Umbilical cord (tissue), 2 donors: ENCODE measurements around the gene SYNE3. TPM values are rescaled to one million over a fixed set of nuclear protein-coding genes. Genes with fewer than 3 reads are reported as not detected.
A peak's percentile ranks its signal among the peaks of the same experiment; 100 is the strongest.

ENCODE experiments used
- DNase-seq: peaks from one replicate; pipeline ENCODE4 v3.0.0-alpha.2; 2015; ENCODE audit warnings: low spot score
- total RNA-seq: library from RNA; depleted of rRNA; stranded (reverse); fragments of >200 nt; gene quantifications from one replicate; pipeline ENCODE4 v1.2.3, GENCODE V29; 2014; ENCODE audit warnings: low replicate concordance; ENCODE audit not compliant: insufficient read depth

Gene SYNE3
- total RNA-seq, 1 donor from 2014 or later = 17.1 TPM

DNA sequence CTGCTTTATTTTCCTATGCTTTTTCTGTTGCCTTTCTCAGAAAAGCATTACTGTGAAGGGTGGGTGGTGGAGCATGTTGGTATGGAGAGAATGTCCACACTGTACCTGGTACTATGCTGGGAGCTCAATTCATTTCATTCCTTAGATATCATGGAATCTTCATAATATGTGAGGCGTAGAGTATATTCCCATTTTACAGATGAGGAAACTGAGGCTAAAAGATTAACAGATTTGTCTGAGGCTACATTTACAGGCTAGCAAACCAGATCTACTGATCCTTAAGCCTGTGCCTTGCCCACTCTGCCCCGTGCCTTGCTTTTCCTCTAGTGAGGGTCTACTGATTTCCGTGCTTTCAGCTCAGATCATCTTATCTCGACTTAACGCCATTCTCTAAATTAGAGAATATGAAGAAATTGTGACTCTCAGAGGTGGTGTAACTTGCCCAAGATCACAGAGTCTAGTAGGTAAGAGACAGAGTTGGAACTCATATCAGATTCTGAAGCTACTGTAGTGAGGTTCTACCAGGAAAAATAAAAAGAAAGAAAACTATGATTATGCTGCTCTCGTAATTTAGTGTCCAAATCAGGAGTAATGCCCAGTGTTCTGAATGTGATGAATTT is 23.9 kb upstream of the SYNE3 start:
- no peak for DNase-seq

DNA sequence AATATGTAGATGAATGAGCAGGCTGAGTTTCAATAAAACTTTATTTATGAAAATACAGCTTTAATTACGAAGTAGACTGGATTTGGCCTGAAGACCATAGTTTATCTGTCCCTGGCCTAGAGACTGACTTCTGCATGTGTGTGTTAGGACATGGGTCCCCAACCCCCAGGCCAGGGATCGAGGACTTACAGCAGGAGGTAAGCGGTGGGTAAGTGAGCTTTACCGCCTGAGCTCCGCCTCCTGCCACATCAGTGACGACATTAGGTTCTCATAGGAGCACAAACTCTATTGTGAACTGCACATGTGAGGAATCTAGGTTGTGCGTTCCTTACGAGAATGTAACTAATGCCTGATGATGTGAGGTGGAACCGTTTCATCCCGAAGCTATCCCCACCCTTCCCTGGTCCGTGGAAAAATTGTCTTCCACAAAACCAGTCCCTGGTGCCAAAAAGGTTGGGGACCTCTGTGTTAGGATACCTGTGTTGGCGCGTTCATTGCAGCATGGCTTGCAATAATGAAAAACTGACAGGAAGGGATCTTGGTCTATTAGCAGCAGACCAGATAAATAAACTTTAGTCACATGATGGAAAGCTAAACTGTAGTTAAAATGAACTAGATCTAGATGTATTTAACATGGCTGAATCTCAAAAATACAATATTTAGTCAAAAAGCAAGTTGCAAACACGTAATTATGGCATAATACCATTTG is 22.5 kb upstream of the SYNE3 start:
- DNase-seq = no peak

DNA sequence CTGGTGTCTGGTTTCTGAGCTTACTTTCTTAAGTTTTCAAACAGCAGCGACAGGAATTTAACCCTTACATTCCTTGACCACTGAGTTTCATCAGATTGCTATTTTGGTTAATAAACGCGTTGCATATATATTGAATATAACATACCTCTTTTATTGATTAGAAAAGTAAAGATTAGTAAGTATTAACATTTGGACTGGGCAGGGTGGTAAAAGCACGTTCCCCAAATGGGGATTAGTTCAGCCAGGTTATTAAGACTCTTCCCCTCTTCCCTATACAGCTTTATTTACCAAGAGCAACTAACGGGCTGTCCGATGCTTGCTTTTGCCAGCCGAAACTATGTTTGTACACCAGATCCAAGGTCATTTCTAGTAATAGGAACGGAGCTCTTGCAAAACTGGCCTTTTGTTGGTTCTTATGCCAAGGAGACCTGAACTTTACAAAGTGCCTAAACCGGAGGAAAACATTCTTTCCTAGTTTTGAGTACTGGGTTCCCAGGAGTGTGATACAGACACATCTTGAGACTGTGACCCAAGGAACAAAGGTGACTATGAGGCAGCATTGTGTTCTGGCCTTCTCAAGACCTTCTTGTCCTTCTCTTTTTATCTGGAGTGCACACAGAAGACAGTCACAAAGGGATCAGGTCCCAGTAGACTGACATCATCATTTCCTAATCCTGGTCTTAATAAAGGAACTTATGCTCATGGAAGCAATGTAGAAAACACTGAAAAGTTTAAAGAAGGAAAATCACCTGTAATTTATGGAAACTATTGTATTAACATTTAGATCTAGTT is 21.0 kb upstream of the SYNE3 start:
- DNase-seq = no peak

DNA sequence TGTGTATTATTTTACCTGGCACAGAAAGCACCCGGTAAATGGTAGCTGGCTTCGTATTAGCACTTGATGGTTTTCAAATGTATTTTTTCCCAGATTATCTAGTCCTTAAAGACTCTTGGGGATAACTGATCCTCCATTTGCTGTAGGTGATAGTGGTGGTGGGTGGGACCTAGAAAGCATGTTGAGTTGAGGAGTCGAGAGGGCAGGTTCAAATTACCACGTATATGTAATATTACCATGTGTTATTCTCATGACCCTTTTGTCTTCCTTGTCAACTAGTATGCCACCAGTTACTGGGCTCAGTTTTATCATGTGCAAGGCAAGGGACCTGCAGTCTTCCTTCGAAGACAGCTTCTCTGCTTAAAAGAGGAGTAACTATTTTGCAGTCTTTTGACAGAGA is 20.2 kb upstream of the SYNE3 start:
- no peak for DNase-seq

DNA sequence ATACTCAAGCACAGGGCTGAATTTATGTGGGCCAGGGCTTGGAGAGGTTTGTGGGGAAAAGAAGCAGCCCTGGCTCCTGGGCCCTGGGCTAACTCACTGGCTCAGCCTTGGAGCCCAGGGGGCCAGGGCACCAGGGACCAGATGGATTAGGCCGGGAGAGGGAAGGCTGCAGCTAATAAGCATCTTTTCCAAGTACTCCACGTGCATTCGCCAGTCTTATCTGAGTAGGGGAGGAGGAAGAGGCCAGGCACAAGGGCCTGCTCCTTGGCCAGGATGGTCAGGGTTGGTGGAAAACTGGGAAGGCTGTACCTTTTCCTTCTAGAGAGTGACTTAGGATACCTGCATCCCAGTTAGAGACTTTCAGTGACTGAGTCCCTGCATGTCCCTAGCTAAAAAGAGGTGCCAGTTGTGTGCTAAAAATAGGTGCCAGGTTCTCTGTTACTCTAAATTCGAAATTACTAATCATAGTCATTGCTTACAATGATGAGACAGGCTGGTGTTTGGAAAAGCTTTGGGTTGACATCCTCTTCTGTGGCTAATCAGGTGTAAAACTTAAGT is 19.7 kb upstream of the SYNE3 start:
- no peak for DNase-seq

DNA sequence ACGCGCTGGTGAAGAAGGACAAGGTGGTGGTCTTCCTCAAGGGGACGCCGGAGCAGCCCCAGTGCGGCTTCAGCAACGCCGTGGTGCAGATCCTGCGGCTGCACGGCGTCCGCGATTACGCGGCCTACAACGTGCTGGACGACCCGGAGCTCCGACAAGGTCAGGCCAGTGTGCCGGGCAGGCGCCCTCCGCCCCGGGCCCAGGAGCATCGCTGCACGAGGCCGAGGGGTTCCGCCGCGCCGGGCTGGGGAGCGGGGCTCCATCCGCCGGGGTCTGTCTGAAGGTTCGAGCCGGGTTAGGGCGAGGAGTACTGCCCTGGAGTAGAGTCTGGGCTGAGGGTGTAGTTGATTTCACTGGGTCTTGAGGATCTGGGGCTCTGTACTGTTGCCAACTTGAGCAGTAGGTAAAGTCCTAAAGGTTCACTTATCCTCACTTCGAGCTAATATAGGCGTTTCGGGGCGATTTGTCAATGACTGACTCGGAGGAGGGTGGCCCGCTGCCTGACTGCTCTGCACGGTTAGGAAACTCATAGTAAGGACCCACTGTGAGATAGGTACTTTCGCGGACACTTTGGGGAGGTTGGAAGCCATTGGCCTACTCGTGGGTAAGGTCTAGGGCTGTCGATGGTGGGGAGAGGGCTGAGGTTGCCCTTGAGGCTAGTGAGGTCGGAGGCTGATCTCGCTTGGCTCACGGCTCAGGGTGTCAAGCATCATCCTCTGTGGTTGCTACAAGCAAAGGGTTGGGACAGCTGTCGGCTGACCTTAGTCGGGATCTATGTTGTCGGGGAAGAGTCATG is 19.0 kb upstream of the SYNE3 start:
- no peak for DNase-seq

DNA sequence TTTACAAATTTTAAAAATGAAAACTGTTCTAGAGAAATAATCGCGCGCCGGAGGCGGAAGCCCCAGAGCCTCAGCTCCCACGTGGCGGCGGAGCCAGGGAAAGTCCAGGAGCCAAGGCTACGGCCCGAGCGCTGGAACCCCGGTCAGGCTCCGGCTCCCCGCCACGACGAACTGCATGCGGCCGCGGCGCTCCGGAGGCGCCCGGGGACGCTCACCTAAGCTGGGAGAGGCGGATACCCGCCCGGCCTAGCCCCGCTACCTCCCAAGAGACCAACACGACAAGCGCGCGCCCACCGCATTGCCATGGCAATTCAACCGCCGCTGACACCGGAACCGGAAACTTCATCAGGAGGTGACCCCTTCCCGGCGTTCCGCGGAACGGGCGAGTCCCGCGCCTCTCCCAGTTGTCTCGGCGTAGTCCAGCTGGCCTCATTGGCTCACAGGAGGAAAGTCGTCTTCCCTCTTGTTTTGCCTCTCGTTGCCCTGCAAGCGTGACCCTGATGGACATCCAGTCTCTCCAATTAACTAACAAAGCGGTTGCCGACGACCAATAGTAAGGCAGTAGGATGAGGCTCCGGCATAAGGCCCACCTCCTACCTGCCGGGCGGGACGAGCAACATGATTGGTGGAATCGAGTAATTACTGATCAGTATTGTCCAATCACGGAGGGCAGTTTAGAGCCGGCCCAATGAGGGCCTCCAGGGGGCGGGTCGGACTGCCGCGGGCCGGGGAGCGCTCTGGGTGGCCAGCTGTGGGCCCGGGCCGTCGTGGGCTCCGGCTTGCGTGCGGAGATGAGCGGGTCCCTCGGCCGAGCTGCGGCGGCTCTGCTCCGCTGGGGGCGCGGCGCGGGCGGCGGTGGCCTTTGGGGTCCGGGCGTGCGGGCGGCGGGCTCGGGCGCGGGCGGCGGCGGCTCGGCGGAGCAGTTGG is 18.1 kb upstream of the SYNE3 start, which contains the start of gene GLRX5:
TSS of gene GLRX5 (plus strand) at position 752 of the 927 bp plus-strand sequence. CDS start at position 792, 40 bp downstream.
- peak; percentile 100 for DNase-seq

DNA sequence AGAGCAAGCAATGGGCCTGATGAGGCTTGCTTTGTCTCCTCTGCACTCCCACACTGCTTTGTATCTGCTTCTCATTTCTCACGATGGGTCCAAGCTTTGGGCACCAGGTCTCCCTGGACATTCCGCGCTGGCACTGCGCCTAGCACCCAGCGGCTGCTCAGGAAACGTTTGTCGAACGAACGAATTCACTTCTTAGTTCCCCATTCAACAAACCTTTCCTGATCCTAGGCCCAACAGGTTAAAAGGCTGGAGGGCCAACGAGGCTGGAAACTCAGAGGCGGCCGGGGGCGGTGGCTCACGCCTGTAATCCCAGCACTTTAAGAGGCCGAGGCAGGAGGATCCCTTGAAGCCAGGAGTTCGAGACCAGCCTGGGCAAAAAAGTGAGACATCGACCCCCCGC is 17.4 kb upstream of the SYNE3 start:
- DNase-seq = no peak

DNA sequence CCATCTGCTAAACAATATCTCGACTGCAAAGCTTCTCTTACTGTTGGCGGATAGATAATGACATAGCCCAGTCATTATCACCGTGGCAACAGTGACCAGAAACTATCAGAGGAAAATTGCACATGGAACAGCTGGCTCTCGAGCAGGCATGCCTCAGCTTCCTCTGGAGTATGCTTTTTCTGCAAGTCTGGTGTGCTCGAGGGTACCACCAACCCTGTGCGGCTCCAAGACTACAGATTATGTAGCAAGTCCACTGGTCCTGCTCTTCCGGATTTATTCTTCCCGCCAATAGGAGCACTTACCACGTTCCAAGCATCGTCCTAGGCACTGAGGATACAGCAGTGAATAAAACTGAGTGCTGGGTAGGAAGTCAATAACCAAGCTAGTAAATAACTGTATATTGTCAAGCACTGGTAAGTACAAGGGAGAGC is 17.0 kb upstream of the SYNE3 start:
- DNase-seq = no peak

DNA sequence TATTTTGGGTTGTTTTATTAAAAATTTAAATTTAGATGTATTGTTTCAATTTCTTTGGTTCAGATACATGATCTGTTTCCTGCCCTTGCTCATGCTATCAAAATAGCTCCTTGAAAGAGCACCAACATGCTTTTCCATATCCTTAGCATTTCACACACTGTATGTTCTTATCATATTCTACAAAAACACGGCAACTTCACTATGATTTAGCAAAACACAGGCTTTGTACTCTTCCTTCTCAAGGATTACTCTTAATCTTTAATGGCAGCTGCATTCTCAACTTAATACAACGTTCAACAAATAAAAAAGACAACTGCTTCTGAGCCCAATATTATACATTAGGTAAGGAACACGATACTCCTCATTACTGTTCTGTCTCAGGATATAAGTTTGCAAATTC is 15.5 kb upstream of the SYNE3 start:
- no peak for DNase-seq

DNA sequence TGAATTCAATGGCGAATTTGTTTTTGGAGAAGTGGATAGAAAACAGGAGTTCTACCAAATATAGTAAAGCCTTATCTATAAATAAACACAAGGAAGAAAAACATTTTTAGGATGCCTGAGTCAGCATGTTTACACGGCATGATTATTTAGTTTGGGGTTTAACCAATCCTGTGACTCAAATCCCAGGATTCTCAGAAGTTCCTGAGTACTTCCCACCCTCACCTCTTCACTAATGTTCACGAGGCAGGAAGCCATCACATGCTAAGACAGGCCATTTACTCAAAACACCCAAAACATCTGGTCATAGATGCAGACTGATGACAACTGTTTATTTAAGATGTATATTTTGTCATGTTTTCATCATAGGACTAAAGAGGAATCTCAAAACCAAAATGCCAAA is 15.0 kb upstream of the SYNE3 start:
- no peak for DNase-seq

DNA sequence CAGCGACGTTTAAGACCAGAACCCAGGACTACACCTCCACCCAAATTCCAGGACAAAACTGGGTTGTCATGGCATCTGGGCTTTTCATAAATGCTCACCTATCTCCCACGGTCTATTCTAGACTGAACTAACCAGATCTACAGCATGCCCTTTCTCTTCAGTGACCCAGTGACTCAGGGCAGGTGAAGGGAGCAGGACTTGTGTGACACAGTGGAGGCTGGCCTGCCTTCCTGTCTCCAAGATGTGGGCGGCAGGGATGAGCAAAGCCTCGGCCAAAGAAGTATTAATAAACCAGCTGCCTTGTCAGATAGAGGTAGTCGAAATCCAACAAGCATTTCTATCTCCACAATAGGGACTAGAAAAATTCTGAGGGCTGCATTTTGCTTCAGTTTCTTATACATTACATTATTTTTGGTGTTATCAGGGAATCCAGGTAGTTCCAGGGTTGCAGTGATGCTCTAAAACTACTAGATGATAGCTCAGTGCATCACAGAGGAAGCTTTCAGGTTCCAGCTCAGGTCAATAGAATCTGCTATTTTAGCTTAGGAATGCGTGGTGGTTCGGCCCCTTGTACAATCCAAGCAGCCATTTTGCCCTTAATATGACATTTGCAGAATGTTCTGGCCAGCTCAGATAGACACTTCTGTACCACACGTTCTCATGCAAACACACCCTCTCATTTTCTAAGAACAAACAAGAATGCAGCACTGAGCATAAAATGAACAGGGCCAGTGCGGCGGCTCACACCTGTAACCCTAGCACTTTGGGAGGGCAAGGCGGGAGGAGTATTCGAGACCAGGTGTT is 14.2 kb upstream of the SYNE3 start:
- DNase-seq = no peak

DNA sequence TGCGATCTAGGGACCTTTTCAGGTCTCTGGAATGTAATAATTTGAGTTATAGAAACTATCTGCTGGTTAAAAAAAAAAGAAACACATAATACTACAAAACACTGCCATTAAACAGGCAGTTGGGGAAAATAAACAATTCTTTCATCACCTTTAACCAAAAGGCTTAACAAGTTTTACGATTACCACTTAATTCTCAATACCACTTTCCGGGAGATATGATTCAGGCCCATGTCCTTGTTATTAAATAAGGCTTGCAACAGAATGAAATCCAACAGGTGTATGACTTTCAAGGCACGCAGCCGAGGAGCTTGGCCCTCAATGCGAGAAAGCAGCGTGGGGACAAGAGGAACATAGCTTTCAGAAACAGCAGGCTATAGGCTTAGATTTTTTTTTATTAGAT is 12.8 kb upstream of the SYNE3 start:
- DNase-seq = no peak

DNA sequence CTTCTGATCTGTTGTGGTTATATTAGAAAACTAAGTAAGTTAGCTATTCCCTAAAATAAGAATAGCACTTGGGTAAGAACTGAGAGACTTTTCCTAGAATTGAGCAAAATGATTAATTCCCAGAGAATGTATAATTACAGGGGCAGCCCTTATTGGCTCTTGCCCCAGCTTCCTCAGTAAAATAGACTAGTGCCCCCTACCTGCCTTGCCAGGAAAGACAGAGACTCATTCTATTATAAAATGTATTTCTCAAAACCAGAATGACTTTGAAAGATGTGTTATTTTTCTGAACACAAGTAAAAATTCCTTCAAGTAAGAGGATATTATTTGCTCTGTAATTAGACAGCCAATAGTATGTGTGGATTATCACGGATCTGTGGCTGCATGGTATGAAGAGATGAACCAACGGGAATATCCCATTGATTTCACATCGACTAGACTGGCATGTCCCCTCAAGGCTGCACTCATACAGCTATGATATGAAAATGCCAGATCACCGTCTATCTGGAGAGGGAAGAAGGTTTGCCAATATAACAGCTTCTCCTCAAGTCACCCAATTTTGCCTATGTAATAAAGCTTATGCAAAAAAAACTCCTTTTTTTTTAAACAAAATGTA is 11.0 kb upstream of the SYNE3 start:
- peak; percentile 55 for DNase-seq

DNA sequence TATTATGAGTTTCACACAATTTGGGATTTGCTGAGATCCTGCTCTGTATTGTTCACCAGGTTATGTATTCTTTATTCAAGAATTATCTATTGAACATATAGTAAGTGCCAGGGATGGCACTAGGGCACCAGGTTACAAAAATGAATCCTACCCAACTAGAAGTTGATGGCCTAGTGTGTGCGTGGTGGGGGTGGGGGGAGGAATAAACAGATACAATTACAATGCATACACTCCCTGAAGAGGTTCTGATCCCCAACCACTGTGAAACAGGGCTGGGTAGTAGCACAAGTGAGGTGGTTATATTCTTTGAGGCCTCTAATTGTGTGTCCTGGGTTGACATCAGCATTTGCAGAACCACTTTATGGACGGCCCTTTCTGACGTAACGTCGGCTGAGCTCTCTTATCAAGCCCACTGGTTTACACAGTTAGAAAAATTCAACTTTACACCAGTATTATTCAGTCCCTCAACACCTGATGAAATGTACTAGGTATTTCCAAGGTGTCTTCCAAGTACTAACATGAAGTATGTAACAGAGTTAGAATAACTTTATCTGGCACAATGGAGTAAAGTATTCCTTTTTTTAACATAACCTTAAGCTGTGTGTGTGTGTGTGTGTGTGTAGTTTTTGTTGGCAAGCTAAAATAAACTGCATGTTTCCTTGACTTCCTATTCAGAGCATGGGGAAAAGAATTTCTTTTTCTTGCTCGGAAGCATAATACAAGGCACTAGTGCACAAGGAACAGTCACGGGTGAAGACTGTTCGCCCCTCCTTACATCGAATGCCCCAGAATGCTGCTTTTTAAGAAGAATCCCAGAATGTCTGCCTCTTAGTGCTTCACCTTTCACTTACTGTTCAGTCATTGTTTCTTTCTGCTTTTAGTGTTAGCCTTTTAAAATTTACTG is 10.3 kb upstream of the SYNE3 start:
- DNase-seq = no peak

DNA sequence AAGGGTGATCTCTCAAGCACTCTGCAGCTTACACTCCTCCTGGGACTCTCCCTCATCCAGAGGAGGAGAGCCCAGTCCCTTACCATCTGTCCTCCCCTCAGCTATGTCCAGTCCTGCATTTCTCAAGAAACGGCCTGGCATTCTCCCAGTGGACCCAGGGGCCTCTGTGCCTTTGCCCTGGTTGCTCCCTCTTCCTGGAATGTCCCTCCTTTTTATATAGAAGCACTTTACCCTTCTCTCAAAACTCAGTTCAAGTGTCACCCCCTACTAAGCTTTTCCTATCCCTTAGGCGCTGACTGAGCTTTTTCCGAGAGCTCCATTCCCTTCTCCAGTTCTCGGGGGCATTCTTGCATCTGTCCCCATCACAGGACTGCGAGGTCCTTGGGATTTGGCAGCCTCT is 9.5 kb upstream of the SYNE3 start:
- no peak for DNase-seq

DNA sequence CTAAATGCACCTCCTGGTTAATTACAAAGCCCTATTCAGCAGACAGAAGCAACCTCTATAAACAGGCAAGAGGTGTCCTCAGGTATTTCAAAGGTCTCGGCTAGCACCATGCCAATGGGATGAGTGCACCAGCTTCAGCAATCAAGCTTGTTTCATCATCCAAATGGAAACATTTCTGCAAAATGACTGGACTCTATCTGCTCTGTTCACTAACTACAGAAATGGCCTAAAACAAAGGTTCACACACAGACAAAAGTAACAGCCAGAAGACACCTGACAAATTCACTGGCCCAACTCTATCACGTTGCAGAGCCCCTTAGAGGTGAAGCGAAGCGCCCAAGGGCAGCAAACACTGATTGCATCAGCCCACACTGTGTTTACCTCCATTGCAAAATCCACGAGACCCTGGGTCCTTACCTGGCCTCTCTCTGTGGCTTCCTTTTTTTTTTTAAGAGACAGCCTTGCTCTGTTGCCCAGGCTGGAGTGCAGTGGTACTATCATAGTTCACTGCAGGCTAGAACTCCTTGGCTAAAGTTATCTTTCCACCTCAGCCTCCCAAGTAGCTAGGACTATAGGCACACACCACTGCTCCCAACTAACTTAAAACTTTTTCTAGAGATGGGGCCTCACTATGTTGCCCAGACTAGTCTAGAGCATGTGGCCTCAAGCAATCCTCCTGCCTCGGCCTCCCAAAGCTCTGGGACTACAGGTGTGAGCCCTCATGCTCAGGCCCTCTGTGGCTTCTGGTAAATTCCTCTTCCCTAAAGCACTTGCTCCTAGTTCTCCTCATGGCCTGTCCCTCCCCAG is 8.5 kb upstream of the SYNE3 start:
- no peak for DNase-seq
